H9 (cell line): ENCODE results near the gene LRRN3. TPM values are rescaled to one million over a fixed set of nuclear protein-coding genes. Genes with fewer than 3 reads are reported as not detected.

Source experiments
- DNase-seq: peaks from one replicate; pipeline ENCODE4 v3.0.0-alpha.2; 2017
- H2AFZ ChIP-seq: one replicate; pipeline ENCODE4 v1.6.1; 2013; ENCODE audit warnings: mild to moderate bottlenecking, low read length, control low read depth, moderate library complexity
- H2AK5ac ChIP-seq: 2 replicates; pipeline ENCODE4 v1.6.1; 2013; ENCODE audit warnings: low read length, control low read depth, mixed read lengths; ENCODE audit not compliant: insufficient read length
- H2BK120ac ChIP-seq: one replicate; pipeline ENCODE4 v1.6.1; 2013; ENCODE audit warnings: low read depth, mild to moderate bottlenecking, low read length, control low read depth, inconsistent platforms; ENCODE audit not compliant: poor library complexity, severe bottlenecking
- H2BK12ac ChIP-seq: 2 replicates; pipeline ENCODE4 v1.6.1; 2013; ENCODE audit warnings: low read length, control low read depth, mixed read lengths, low read depth; ENCODE audit not compliant: insufficient read length
- H2BK15ac ChIP-seq: 2 replicates; pipeline ENCODE4 v1.6.1; 2013; ENCODE audit warnings: low read depth, low read length, control low read depth
- H2BK20ac ChIP-seq: one replicate; pipeline ENCODE4 v1.6.1; 2013; ENCODE audit warnings: low read depth, mild to moderate bottlenecking, low read length, control low read depth, inconsistent platforms; ENCODE audit not compliant: poor library complexity, severe bottlenecking
- H2BK5ac ChIP-seq: 2 replicates; pipeline ENCODE4 v1.6.1; 2013; ENCODE audit warnings: low read length, control low read depth, mixed read lengths; ENCODE audit not compliant: insufficient read length
- H3K14ac ChIP-seq: 2 replicates; pipeline ENCODE4 v1.6.1; 2013; ENCODE audit warnings: low read length, control low read depth; ENCODE audit not compliant: insufficient read depth
- H3K18ac ChIP-seq: 2 replicates; pipeline ENCODE4 v1.6.1; 2013; ENCODE audit warnings: low read depth, mild to moderate bottlenecking, mixed read lengths, low read length, control low read depth; ENCODE audit not compliant: insufficient read length
- H3K23ac ChIP-seq: 2 replicates; pipeline ENCODE4 v1.6.1; 2013; ENCODE audit warnings: low read length, control low read depth, mixed read lengths, low read depth; ENCODE audit not compliant: insufficient read length
- H3K23me2 ChIP-seq: 2 replicates; pipeline ENCODE4 v1.6.1; 2013; ENCODE audit warnings: low read depth, mild to moderate bottlenecking, mixed read lengths, low read length, control low read depth; ENCODE audit not compliant: insufficient read length, poor library complexity, severe bottlenecking
- H3K27ac ChIP-seq: 2 replicates; pipeline ENCODE4 v1.5.1; 2013; ENCODE audit warnings: low read length, control low read depth, mixed read lengths, low read depth; ENCODE audit not compliant: insufficient read length
- H3K27me3 ChIP-seq: 2 replicates; pipeline ENCODE4 v1.6.1; 2013; ENCODE audit warnings: low read length, control low read depth, inconsistent platforms; ENCODE audit not compliant: insufficient read depth
- H3K4ac ChIP-seq: 2 replicates; pipeline ENCODE4 v1.6.1; 2013; ENCODE audit warnings: low read depth, mild to moderate bottlenecking, control low read depth, inconsistent platforms, low read length, moderate library complexity
- H3K4me1 ChIP-seq: 2 replicates; pipeline ENCODE4 v1.6.1; 2013; ENCODE audit warnings: low read length, control low read depth, inconsistent platforms; ENCODE audit not compliant: insufficient read depth
- H3K4me2 ChIP-seq: 2 replicates; pipeline ENCODE4 v1.6.1; 2013; ENCODE audit warnings: low read length, control low read depth, mixed read lengths; ENCODE audit not compliant: insufficient read length, insufficient read depth
- H3K56ac ChIP-seq: 2 replicates; pipeline ENCODE4 v1.6.1; 2013; ENCODE audit warnings: low read depth, mild to moderate bottlenecking, mixed read lengths, low read length, control low read depth; ENCODE audit not compliant: insufficient read length
- H3K79me1 ChIP-seq: 2 replicates; pipeline ENCODE4 v1.6.1; 2013; ENCODE audit warnings: low read depth, mild to moderate bottlenecking, moderate library complexity, low read length, control low read depth, inconsistent platforms; ENCODE audit not compliant: insufficient read depth, poor library complexity, severe bottlenecking
- H3K79me2 ChIP-seq: 2 replicates; pipeline ENCODE4 v1.6.1; 2013; ENCODE audit warnings: low read length, control low read depth, inconsistent platforms; ENCODE audit not compliant: insufficient read depth
- H3K9ac ChIP-seq: 2 replicates; pipeline ENCODE4 v1.6.1; 2013; ENCODE audit warnings: low read length, control low read depth, mixed read lengths; ENCODE audit not compliant: insufficient read length; ENCODE audit errors: extremely low read depth
- H3K9me3 ChIP-seq: one replicate; pipeline ENCODE4 v1.6.1; 2013; ENCODE audit warnings: low read depth, low read length, inconsistent platforms; ENCODE audit not compliant: control insufficient read depth
- H3T11ph ChIP-seq: one replicate; pipeline ENCODE4 v1.6.1; 2013; ENCODE audit warnings: mild to moderate bottlenecking, low read length, control low read depth, inconsistent platforms
- H4K20me1 ChIP-seq: one replicate; pipeline ENCODE4 v1.6.1; 2013; ENCODE audit not compliant: control insufficient read depth, insufficient read length, insufficient read depth
- H4K5ac ChIP-seq: 2 replicates; pipeline ENCODE4 v1.6.1; 2013; ENCODE audit warnings: low read depth, mild to moderate bottlenecking, mixed read lengths, low read length, control low read depth; ENCODE audit not compliant: insufficient read length
- H4K8ac ChIP-seq: replicated peaks from 2 replicates; pipeline ENCODE4 v1.6.1; 2013; ENCODE audit warnings: low read length, control low read depth, mixed read lengths, low read depth; ENCODE audit not compliant: insufficient read length
- H4K91ac ChIP-seq: 2 replicates; pipeline ENCODE4 v1.6.1; 2013; ENCODE audit warnings: low read depth, mild to moderate bottlenecking, moderate library complexity, mixed read lengths, low read length, control low read depth; ENCODE audit not compliant: insufficient read length
- H3K27ac Mint-ChIP-seq, 3 experiments: 2 replicates in 2 of 3; 3 replicates in 1 of 3; pipeline ENCODE4 v1.8.0; 2020 to 2021; ENCODE audit warnings: mixed read lengths in 3 of 3, mild to moderate bottlenecking in 1 of 3, moderate library complexity in 1 of 3
- H3K27me3 Mint-ChIP-seq: 2 replicates; pipeline ENCODE4 v1.8.0; 2021; ENCODE audit warnings: low read depth, mild to moderate bottlenecking, moderate library complexity, mixed read lengths
- H3K36me3 Mint-ChIP-seq, 3 experiments: 2 replicates in 2 of 3; 3 replicates in 1 of 3; pipeline ENCODE4 v1.8.0; 2020 to 2021; ENCODE audit warnings: low read depth in 3 of 3, mixed read lengths in 3 of 3; ENCODE audit not compliant: insufficient read depth in 1 of 3
- H3K4me1 Mint-ChIP-seq, 2 experiments: 2 replicates each; pipeline ENCODE4 v1.8.0; 2020; ENCODE audit warnings: mixed read lengths in 2 of 2
- H3K4me3 Mint-ChIP-seq, 2 experiments: 2 replicates in 1 of 2; 3 replicates in 1 of 2; pipeline ENCODE4 v1.8.0; 2020 to 2021; ENCODE audit warnings: mild to moderate bottlenecking in 2 of 2, mixed read lengths in 2 of 2, moderate library complexity in 1 of 2
- H3K9me3 Mint-ChIP-seq, 2 experiments: 2 replicates in 1 of 2; 3 replicates in 1 of 2; pipeline ENCODE4 v1.8.0; 2020; ENCODE audit warnings: mild to moderate bottlenecking in 2 of 2, mixed read lengths in 2 of 2, moderate library complexity in 1 of 2
- CTCF ChIP-seq: fragments of 200-600 bp; sonication (generic); conservative IDR thresholded peaks from 3 replicates; pipeline ENCODE4 v1.8.0; 2021; ENCODE audit warnings: antibody characterized with exemption, mild to moderate bottlenecking
- total RNA-seq: library from RNA; stranded (reverse); gene quantifications from 2 replicates; pipeline ENCODE4 v1.2.1, GENCODE V29; 2021

The LRRN3 gene
- total RNA-seq, 1 experiment from 2014 or later = 0.77 TPM

GRCh38 chr7:111146136-111146535 is 55.2 kb downstream of the LRRN3 start:
- H3K4me2 ChIP-seq = no peak overlapping the region
- H3K56ac ChIP-seq = no peak overlapping the region
- no peak overlapping the region for H2BK20ac ChIP-seq
- no peak overlapping the region for H2BK120ac ChIP-seq
- H3K4me1 Mint-ChIP-seq = peaks cover 0 to 2% of the 10 kb centered on the region in 2 experiments; a peak in 2 of 4 replicates
- no peak overlapping the region for H3K23ac ChIP-seq
- no peak overlapping the region for H3K27ac ChIP-seq
- H4K91ac ChIP-seq = no peak overlapping the region
- no peak overlapping the region for H3K4me3 Mint-ChIP-seq
- no peak overlapping the region for H3K14ac ChIP-seq
- no peaks in the 10 kb centered on the region for H4K20me1 ChIP-seq
- no peak overlapping the region for H2AK5ac ChIP-seq
- no peak overlapping the region for H2BK15ac ChIP-seq
- no peak overlapping the region for H4K8ac ChIP-seq
- no peaks in the 10 kb centered on the region for H3K27me3 ChIP-seq
- no peaks in the 10 kb centered on the region for H3K79me1 ChIP-seq
- H3K36me3 Mint-ChIP-seq = no peaks in the 10 kb centered on the region
- no peaks in the 10 kb centered on the region for H3K9me3 Mint-ChIP-seq
- no peak for TF ChIP-seq CTCF
- no peak for DNase-seq
- no peak overlapping the region for H3K27ac Mint-ChIP-seq
- H3T11ph ChIP-seq = no peak overlapping the region
- no peak overlapping the region for H2BK12ac ChIP-seq
- H3K9me3 ChIP-seq = no peaks in the 10 kb centered on the region
- no peaks in the 10 kb centered on the region for H3K23me2 ChIP-seq
- H3K18ac ChIP-seq = no peak overlapping the region
- no peak overlapping the region for H4K5ac ChIP-seq
- no peaks in the 10 kb centered on the region for H3K27me3 Mint-ChIP-seq
- no peaks in the 10 kb centered on the region for H3K4me1 ChIP-seq
- no peaks in the 10 kb centered on the region for H3K79me2 ChIP-seq
- no peak overlapping the region for H2BK5ac ChIP-seq
- no peak overlapping the region for H2AFZ ChIP-seq
- H3K4ac ChIP-seq = no peak overlapping the region
- no peak overlapping the region for H3K9ac ChIP-seq
